GM12878 (cell line): ENCODE results near the gene CDC37. TPM values are rescaled to one million over a fixed set of nuclear protein-coding genes. Genes with fewer than 3 reads are reported as not detected.

Source experiments
- ATAC-seq: fragments of 200-7000 bp; cut with Tn5 transposase; 3 replicates; pipeline ENCODE4 v1.9.1; 2020; ENCODE audit warnings: mild to moderate bottlenecking, moderate library complexity
- BruUV-seq: library from RNA; stranded (reverse); fragments of 400-500 nt; replicated peaks from 2 replicates; lab custom pipeline; 2021; lab: Mats Ljungman, UMichigan
- CTCF ChIA-PET: fragments of 300-600 bp; sonication (Branson Sonifier 250); formaldehyde crosslinking; extraction: SDS; loops from one replicate; lab custom pipeline; 2021; ENCODE audit warnings: inconsistent platforms; lab: Yijun Ruan, JAX
- POLR2A ChIA-PET: fragments of 350-600 bp; formaldehyde crosslinking; extraction: SDS; loops from one replicate; lab custom pipeline; 2021; ENCODE audit warnings: inconsistent platforms; lab: Charles Lee
- RAD21 ChIA-PET: fragments of 300-600 bp; sonication (Branson Sonifier 250); formaldehyde crosslinking; loops from one replicate; lab custom pipeline; 2023; ENCODE audit warnings: antibody characterized with exemption; ENCODE audit not compliant: unreplicated experiment; lab: Charles Lee
- SMC1A ChIA-PET: fragments of 300-600 bp; sonication (Branson Sonifier 250); formaldehyde crosslinking; loops from one replicate; lab custom pipeline; 2023; ENCODE audit not compliant: unreplicated experiment, uncharacterized antibody; lab: Charles Lee
- DNase-seq: peaks from one replicate; pipeline ENCODE4 v3.0.0-alpha.2; 2011; ENCODE audit warnings: low read depth, low spot score
- FAIRE-seq: peaks from 3 replicates; lab custom pipeline; 2011; peaks lifted over from hg19 to GRCh38; lab: Jason Lieb, UNC
- H2AFZ ChIP-seq: 2 replicates; pipeline ENCODE4 v1.6.0; 2011; ENCODE audit warnings: low read depth, low read length, control low read depth; ENCODE audit not compliant: control insufficient read depth
- H3K27ac ChIP-seq: 2 replicates; pipeline ENCODE4 v1.5.1; 2011; ENCODE audit warnings: control low read depth; ENCODE audit not compliant: control insufficient read depth, insufficient read depth
- H3K27me3 ChIP-seq, 2 experiments: replicated peaks in 1 of 2; 2 replicates each; pipeline versions ENCODE4 v1.6.0 to v1.6.1; 2011; ENCODE audit warnings: low read length in 1 of 2; ENCODE audit not compliant: control insufficient read depth in 2 of 2, insufficient read depth in 2 of 2
- H3K36me3 ChIP-seq, 2 experiments: 2 replicates each; pipeline ENCODE4 v1.5.1; 2011; ENCODE audit warnings: low read length in 1 of 2; ENCODE audit not compliant: control insufficient read depth in 2 of 2, insufficient read depth in 2 of 2
- H3K4me1 ChIP-seq: 2 replicates; pipeline ENCODE4 v1.6.1; 2011; ENCODE audit warnings: mild to moderate bottlenecking, low read length, moderate library complexity, mixed read lengths; ENCODE audit not compliant: control insufficient read depth, insufficient read depth
- H3K4me2 ChIP-seq: 2 replicates; pipeline ENCODE4 v1.6.0; 2011; ENCODE audit warnings: control low read depth; ENCODE audit not compliant: control insufficient read depth, insufficient read depth
- H3K4me3 ChIP-seq: fragments of 200-600 bp; sonication (generic); 2 replicates; pipeline ENCODE4 v1.5.1; 2016
- H3K79me2 ChIP-seq: 2 replicates; pipeline ENCODE4 v1.6.0; 2011; ENCODE audit warnings: low read length; ENCODE audit not compliant: control insufficient read depth, insufficient read depth
- H3K9ac ChIP-seq: 2 replicates; pipeline ENCODE4 v1.8.0; 2011; ENCODE audit warnings: low read length, control low read depth, mixed read lengths; ENCODE audit not compliant: control insufficient read depth, insufficient read depth
- H3K9me3 ChIP-seq: replicated peaks from 3 replicates; pipeline ENCODE4 v1.5.1; 2011; ENCODE audit warnings: mild to moderate bottlenecking, low read length; ENCODE audit not compliant: control insufficient read depth, insufficient read depth
- H4K20me1 ChIP-seq: 2 replicates; pipeline ENCODE4 v1.6.0; 2011; ENCODE audit not compliant: control insufficient read depth, insufficient read depth
- CHD2 ChIP-seq: IDR thresholded peaks from 2 replicates; pipeline ENCODE4 v1.6.1; 2011; ENCODE audit warnings: low read depth, low read length, improper control_type of control experiment, borderline replicate concordance
- CREB1 ChIP-seq: IDR thresholded peaks from 2 replicates; pipeline ENCODE4 v1.6.1; 2012; ENCODE audit warnings: low read depth, mild to moderate bottlenecking, inconsistent platforms
- EED ChIP-seq: sonication (generic); IDR thresholded peaks from 2 replicates; pipeline ENCODE4 v1.6.1; 2016; ENCODE audit warnings: antibody characterized with exemption, low read depth
- ELK1 ChIP-seq: IDR thresholded peaks from 2 replicates; pipeline ENCODE4 v1.6.1; 2012; ENCODE audit warnings: low read depth, low read length, improper control_type of control experiment
- EZH2 ChIP-seq: IDR thresholded peaks from 2 replicates; pipeline ENCODE4 v1.6.1; 2012; ENCODE audit warnings: low read depth, mild to moderate bottlenecking, control low read depth, inconsistent platforms, low read length, borderline replicate concordance; ENCODE audit not compliant: control insufficient read depth
- IKZF1 ChIP-seq: fragments of 450-650 bp; conservative IDR thresholded peaks from 2 replicates; pipeline ENCODE4 v1.6.1; 2017; ENCODE audit warnings: antibody characterized with exemption, mild to moderate bottlenecking
- IKZF2 ChIP-seq, 2 experiments: fragments of 450-650 bp; IDR thresholded peaks; 2 replicates each; pipeline ENCODE4 v1.6.1; 2017; ENCODE audit warnings: mild to moderate bottlenecking in 2 of 2, moderate library complexity in 2 of 2
- MEF2B ChIP-seq: fragments of 450-650 bp; IDR thresholded peaks from 2 replicates; pipeline ENCODE4 v1.6.1; 2018; ENCODE audit warnings: mild to moderate bottlenecking, moderate library complexity; ENCODE audit not compliant: partially characterized antibody, poor library complexity, severe bottlenecking
- NFIC ChIP-seq: IDR thresholded peaks from 2 replicates; pipeline ENCODE4 v1.6.1; 2012; ENCODE audit warnings: low read depth, mild to moderate bottlenecking, inconsistent platforms, low read length, moderate library complexity
- POLR2AphosphoS5 ChIP-seq: IDR thresholded peaks from 2 replicates; pipeline ENCODE4 v1.6.1; 2011; ENCODE audit warnings: mild to moderate bottlenecking, low read length, inconsistent platforms
- RAD21 ChIP-seq: IDR thresholded peaks from 2 replicates; pipeline ENCODE4 v1.6.1; 2011; ENCODE audit warnings: mild to moderate bottlenecking, low read depth, low read length, moderate library complexity; ENCODE audit not compliant: insufficient read depth
- RB1 ChIP-seq: fragments of 450-650 bp; formaldehyde crosslinking; IDR thresholded peaks from 2 replicates; pipeline ENCODE4 v1.6.1; 2017; ENCODE audit warnings: mild to moderate bottlenecking, borderline replicate concordance
- SMARCA5 ChIP-seq: fragments of 450-650 bp; IDR thresholded peaks from 2 replicates; pipeline ENCODE4 v1.6.1; 2017; ENCODE audit warnings: mild to moderate bottlenecking
- SREBF2 ChIP-seq: IDR thresholded peaks from 2 replicates; pipeline ENCODE4 v1.6.1; 2012; ENCODE audit warnings: mild to moderate bottlenecking, low read length
- TCF7 ChIP-seq: IDR thresholded peaks from 2 replicates; pipeline ENCODE4 v1.6.1; 2014; ENCODE audit warnings: antibody characterized with exemption, borderline replicate concordance
- WRNIP1 ChIP-seq: IDR thresholded peaks from 2 replicates; pipeline ENCODE4 v1.6.1; 2011; ENCODE audit warnings: low read depth, low read length, improper control_type of control experiment, borderline replicate concordance
- ZNF687 ChIP-seq: fragments of 450-650 bp; IDR thresholded peaks from 2 replicates; pipeline ENCODE4 v1.6.1; 2017; ENCODE audit warnings: mild to moderate bottlenecking, moderate library complexity
- WGBS: methylation state at CpG from one replicate; pipeline ENCODE4 v1.1.6; 2016; ENCODE audit warnings: low lambda C conversion rate; ENCODE audit not compliant: insufficient replicate concordance, insufficient coverage; ENCODE audit errors: missing lambda C conversion rate; 5-methylcytosine and 5-hydroxymethylcytosine counted together
- in situ Hi-C: fragments of 300-500 bp; cut with MboI; formaldehyde crosslinking; loops from 9 replicates; pipeline ENCODE4 v1.14.3; 2018; ENCODE audit warnings: mixed read lengths
- intact Hi-C: fragments of 100-400 bp; cut with micrococcal nuclease; formaldehyde crosslinking; loops from one replicate; pipeline ENCODE4 v1.14.2; 2022; ENCODE audit not compliant: unreplicated experiment
- polyA plus RNA-seq, 11 experiments: library from polyadenylated mRNA; depleted of rRNA in 4 of 11; unstranded in 6 of 11; stranded (reverse) in 5 of 11; fragments of >200 nt; fragmentation: Nextera tagmentation in 4 of 11; fragmentation: Illumina TruSeq in 1 of 11; extraction: Ambion mirVana in 4 of 11; extraction: Trizol in 1 of 11; gene quantifications; 1 replicate in 1 of 11; 2 replicates in 10 of 11; pipeline versions ENCODE4 v1.2.1 to v1.2.3, GENCODE V29; 2011 to 2016; ENCODE audit warnings: inconsistent platforms in 2 of 11, missing spikeins in 2 of 11, low read depth in 1 of 11
- total RNA-seq, 4 experiments: library from RNA; depleted of rRNA in 3 of 4; stranded (reverse); fragments of >200 nt in 3 of 4; fragmentation: Illumina TruSeq in 1 of 4; extraction: Trizol in 1 of 4; gene quantifications; 2 replicates each; pipeline versions ENCODE4 v1.2.1 to v1.2.3, GENCODE V29; 2013 to 2021

CDC37 gene
- total and polyA plus RNA-seq, 10 of the 15 experiments (the other 5 are each of a cell fraction or from before 2014, with no cell fraction given), result 4.7 to 265 (median 176) TPM

- TF ChIP-seq ZNF687, result no peak
- no peak for TF ChIP-seq WRNIP1
- no peak for TF ChIP-seq CREB1
- TF ChIP-seq, all 136 proteins: peak for 0
These were observed 23.8 kb upstream of the CDC37 start (continued) for GRCh38 chr19:10427169-10427568.

- peak overlapping the region; percentile 96 for H3K4me2 ChIP-seq
- no peaks in the 10 kb centered on the region for H3K36me3 ChIP-seq
- in situ Hi-C loops, result no loop called here
- no peaks in the 10 kb centered on the region; the same call in 1 of the 2 replicates for H4K20me1 ChIP-seq
- H3K27me3 ChIP-seq, result peaks cover 0 to 10% of the 10 kb centered on the region in 2 experiments; a peak in 3 of 4 replicates
- peak overlapping the region; percentile 62 for H3K4me3 ChIP-seq
- BruUV-seq, result no TSS peak
- DNase-seq (no peak), FAIRE-seq (no peak), ATAC-seq (peak; percentile 63)
- under 1% methylated on average over 38 of the region's 38 CpGs for WGBS
- H3K79me2 ChIP-seq, result no peaks in the 10 kb centered on the region
- ChIA-PET POLR2A (interaction anchor here (1.0 to 7.2 kb wide), 7 partner anchors 8 to 19 kb away, joined by 3 to 78 read pairs (median 8); partner anchors contain the start of gene CDC37), CTCF (interaction anchor here (0.9 to 28.5 kb wide), 5 partner anchors 1 to 164 kb away, joined by 3 to 1053 read pairs (median 5); partner anchors contain the start of genes CDC37 and PDE4A), RAD21 (interaction anchor here (0.7 to 10.2 kb wide), 5 partner anchors 9 to 18 kb away, joined by 3 to 209 read pairs (median 3); partner anchors contain the start of gene CDC37), SMC1A (interaction anchor here (0.6 to 17.7 kb wide), 5 partner anchors 12 to 39 kb away, joined by 3 to 364 read pairs (median 3); partner anchors contain the start of gene CDC37)
- intact Hi-C loops, result loop anchor here (2.0 kb wide), 1 partner anchor 19 kb away; no protein-coding TSS in a partner anchor
- peak overlapping the region; percentile 55 for H3K9ac ChIP-seq
- H3K4me1 ChIP-seq, result peaks cover 64% of the 10 kb centered on the region
- H3K27ac ChIP-seq, result 0 out of 2 replicates have a peak overlapping the region, but pooled peaks have one; percentile 42
- peak overlapping the region; percentile 66 for H2AFZ ChIP-seq
- no peaks in the 10 kb centered on the region for H3K9me3 ChIP-seq
- peak; percentile 28 for TF ChIP-seq MEF2B
- peak; percentile 11; the same call in 1 of the 2 replicates for TF ChIP-seq CHD2
- TF ChIP-seq SMARCA5, result peak; percentile 44
- no peak for TF ChIP-seq SREBF2
- peak; percentile 33; the same call in 1 of the 2 replicates for TF ChIP-seq RB1
- no peak for TF ChIP-seq TCF7
- no peak for TF ChIP-seq ELK1
- TF ChIP-seq NFIC, result no peak
- TF ChIP-seq EED, result peak; percentile 93
- no peak for TF ChIP-seq POLR2AphosphoS5
- peak; percentile 99 for TF ChIP-seq IKZF1
- TF ChIP-seq IKZF2 (IDR thresholded peaks at IDR 0.05), result peak; percentile 92 to 94
- TF ChIP-seq EZH2, result no peak
- TF ChIP-seq RAD21, result peak; percentile 39; the same call in 1 of the 2 replicates
These were observed 20.8 kb upstream of the CDC37 start for GRCh38 chr19:10424011-10424637.
